HepG2 (cell line): Measurements from ENCODE around the gene PPM1G. TPM values are rescaled to one million over a fixed set of nuclear protein-coding genes. Genes with fewer than 3 reads are reported as not detected.

ENCODE experiments used
- ADNP ChIP-seq: sonication (generic); formaldehyde crosslinking; IDR thresholded peaks from 2 replicates; pipeline ENCODE4 v1.4.0; 2020; ENCODE audit warnings: missing genetic modification reagents
- AGO1 ChIP-seq: fragments of 200-400 bp; formaldehyde crosslinking; IDR thresholded peaks from 2 replicates; pipeline ENCODE4 v1.6.1; 2017; ENCODE audit warnings: mild to moderate bottlenecking, low read depth, low read length, moderate library complexity; ENCODE audit not compliant: poor library complexity, severe bottlenecking
- DNMT1 ChIP-seq: sonication (generic); formaldehyde crosslinking; IDR thresholded peaks from 2 replicates; pipeline ENCODE4 v1.5.1; 2020; ENCODE audit warnings: mild to moderate bottlenecking, missing genetic modification reagents
- ESRRA ChIP-seq: sonication (generic); formaldehyde crosslinking; IDR thresholded peaks from 2 replicates; pipeline ENCODE4 v1.5.1; 2020; ENCODE audit warnings: mild to moderate bottlenecking, low read depth, missing genetic modification reagents
- KLF16 ChIP-seq, 2 experiments: sonication (generic) in 1 of 2; formaldehyde crosslinking in 1 of 2; IDR thresholded peaks; 2 replicates each; pipeline versions ENCODE4 v1.6.1 to v1.8.0; 2016 to 2023; ENCODE audit warnings: missing genetic modification reagents in 2 of 2, missing compliant biosample characterization in 1 of 2
- MED13 ChIP-seq: sonication (generic); formaldehyde crosslinking; IDR thresholded peaks from 2 replicates; pipeline ENCODE4 v1.5.0; 2020; ENCODE audit warnings: missing genetic modification reagents
- MTA3 ChIP-seq: sonication (generic); formaldehyde crosslinking; IDR thresholded peaks from 2 replicates; pipeline ENCODE4 v1.4.0; 2020; ENCODE audit warnings: missing genetic modification reagents
- MTF1 ChIP-seq: sonication (generic); formaldehyde crosslinking; IDR thresholded peaks from 2 replicates; pipeline ENCODE4 v1.5.0; 2020; ENCODE audit warnings: missing genetic modification reagents
- ONECUT2 ChIP-seq: sonication (generic); formaldehyde crosslinking; IDR thresholded peaks from 2 replicates; pipeline ENCODE4 v1.4.0; 2020; ENCODE audit warnings: missing genetic modification reagents
- RXRB ChIP-seq: IDR thresholded peaks from 2 replicates; pipeline ENCODE4 v1.6.1; 2016; ENCODE audit warnings: borderline replicate concordance, missing genetic modification reagents, missing compliant biosample characterization
- TIGD3 ChIP-seq: sonication (generic); formaldehyde crosslinking; IDR thresholded peaks from 2 replicates; pipeline ENCODE4 v1.5.1; 2020; ENCODE audit warnings: mild to moderate bottlenecking, missing genetic modification reagents, borderline replicate concordance
- ZMAT3 ChIP-seq: sonication (generic); formaldehyde crosslinking; conservative IDR thresholded peaks from 2 replicates; pipeline ENCODE4 v1.7.0; 2021; ENCODE audit warnings: missing genetic modification reagents
- ZNF121 ChIP-seq: sonication (generic); formaldehyde crosslinking; IDR thresholded peaks from 2 replicates; pipeline ENCODE4 v1.5.0; 2020; ENCODE audit warnings: mild to moderate bottlenecking, missing genetic modification reagents
- ZNF205 ChIP-seq: IDR thresholded peaks from 2 replicates; pipeline ENCODE4 v1.6.1; 2018; ENCODE audit warnings: missing biosample characterization, missing genetic modification reagents
- ZNF484 ChIP-seq: sonication (generic); formaldehyde crosslinking; IDR thresholded peaks from 2 replicates; pipeline ENCODE4 v1.5.1; 2020; ENCODE audit warnings: mild to moderate bottlenecking, low read depth, missing genetic modification reagents, borderline replicate concordance
- ZNF788 ChIP-seq: sonication (generic); formaldehyde crosslinking; IDR thresholded peaks from 2 replicates; pipeline ENCODE4 v1.5.0; 2020; ENCODE audit warnings: mild to moderate bottlenecking, missing genetic modification reagents, borderline replicate concordance
- ZNF790 ChIP-seq: sonication (generic); formaldehyde crosslinking; IDR thresholded peaks from 2 replicates; pipeline ENCODE4 v1.8.0; 2022; ENCODE audit warnings: missing genetic modification reagents, mild to moderate bottlenecking, borderline replicate concordance
- polyA plus RNA-seq, 8 experiments: library from polyadenylated mRNA; depleted of rRNA in 3 of 8; stranded (reverse) in 7 of 8; unstranded in 1 of 8; fragments of >200 nt; fragmentation: Illumina TruSeq in 4 of 8; extraction: Trizol in 4 of 8; gene quantifications; 2 replicates each; pipeline versions ENCODE4 v1.2.1 to v1.2.3, GENCODE V29; 2011 to 2016; ENCODE audit warnings: low read depth in 4 of 8, missing spikeins in 1 of 8, mixed read lengths in 1 of 8; ENCODE audit not compliant: insufficient read depth in 1 of 8
- total RNA-seq, 5 experiments: library from RNA; depleted of rRNA; stranded (reverse); fragments of >200 nt; fragmentation: Illumina TruSeq; extraction: Trizol; gene quantifications; 2 replicates each; pipeline ENCODE4 v1.2.3, GENCODE V29; 2016; ENCODE audit warnings: low read depth in 1 of 5
- TF ChIP-seq, protein P1 (sequence below): sonication (generic); formaldehyde crosslinking; IDR thresholded peaks from 2 replicates; pipeline ENCODE4 v1.8.1; 2023; ENCODE audit warnings: mild to moderate bottlenecking, missing genetic modification reagents
- TF ChIP-seq, protein P2 (sequence below): sonication (generic); formaldehyde crosslinking; IDR thresholded peaks from 2 replicates; pipeline ENCODE4 v1.5.1; 2020; ENCODE audit warnings: missing genetic modification reagents, mild to moderate bottlenecking, borderline replicate concordance

Gene PPM1G
- total and polyA plus RNA-seq, 2 of the 13 experiments (the other 11 are each of a cell fraction or from before 2014, with no cell fraction given) = 58.2 to 213 TPM

DNA sequence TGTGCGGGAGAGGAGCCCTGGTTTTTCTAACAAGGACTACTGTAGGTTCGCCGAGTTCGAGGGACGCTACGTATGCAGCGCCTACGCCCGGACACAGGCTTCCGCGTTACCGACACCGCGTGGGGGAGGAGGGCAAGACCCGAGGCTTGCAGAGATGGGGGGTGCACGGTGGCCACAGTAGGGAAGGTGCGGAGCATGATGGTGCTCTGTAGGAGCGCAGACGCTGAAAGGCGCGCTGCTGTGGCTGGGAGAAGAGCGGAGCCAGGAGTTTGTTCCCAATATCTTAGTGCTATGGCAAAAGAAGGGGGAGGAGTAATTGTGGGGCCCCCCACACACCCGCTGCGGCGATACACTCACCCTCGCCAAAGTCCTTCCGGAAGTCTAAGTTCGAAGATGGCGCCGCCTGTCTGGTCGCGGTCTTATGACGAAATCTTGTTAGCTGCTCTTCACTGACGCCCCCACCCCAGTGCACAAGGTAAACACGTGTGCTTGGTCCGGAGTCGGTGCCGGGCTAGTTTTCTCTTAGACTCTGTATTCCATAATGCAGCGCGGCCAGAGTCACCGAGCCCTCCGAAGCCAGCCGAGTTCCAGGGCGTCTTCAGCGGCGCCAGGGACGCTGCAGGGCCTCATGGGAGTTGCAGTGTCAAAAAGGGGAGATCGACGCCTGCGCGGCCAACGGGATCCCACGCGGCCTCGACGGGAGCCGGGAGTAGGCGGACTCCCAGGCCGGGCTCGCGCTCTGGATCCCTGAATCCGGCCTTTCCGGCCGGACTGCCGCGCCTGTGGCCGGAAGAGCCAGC is 52.8 kb downstream of the PPM1G start, which contains the start of gene GTF3C2 (continued):
- no peak for TF ChIP-seq MTA3 (CRISPR knock-in tag)
- TF ChIP-seq MED13 (CRISPR knock-in tag) = peak; percentile 66
- no peak for TF ChIP-seq ZNF484 (CRISPR knock-in tag)
- TF ChIP-seq RXRB (CRISPR knock-in tag) = no peak; the same call in 1 of the 2 replicates
- TF ChIP-seq ZNF205 = peak; percentile 91
- TF ChIP-seq ZMAT3 (CRISPR knock-in tag) = peak; percentile 69
- TF ChIP-seq ZNF788 (CRISPR knock-in tag) = peak; percentile 82
- TF ChIP-seq AGO1 = peak; percentile 73
- peak in 1 of 2 experiments; percentile 91; a peak in 2 of 4 replicates for TF ChIP-seq KLF16 (CRISPR knock-in tag; IDR thresholded peaks at IDR 0.05)
- TF ChIP-seq ZNF121 (CRISPR knock-in tag) = no peak
- 0 out of 2 replicates have a peak, but pooled peaks have one; percentile 34 for TF ChIP-seq ONECUT2 (CRISPR knock-in tag)
- peak; percentile 88; the same call in 1 of the 2 replicates for TF ChIP-seq TIGD3 (CRISPR knock-in tag)
- TF ChIP-seq ZNF790 = peak; percentile 90
- TF ChIP-seq ESRRA (CRISPR knock-in tag) = peak; percentile 58
- TF ChIP-seq ADNP (CRISPR knock-in tag) = no peak
- TF ChIP-seq DNMT1 = no peak
- TF ChIP-seq, protein P1, sequence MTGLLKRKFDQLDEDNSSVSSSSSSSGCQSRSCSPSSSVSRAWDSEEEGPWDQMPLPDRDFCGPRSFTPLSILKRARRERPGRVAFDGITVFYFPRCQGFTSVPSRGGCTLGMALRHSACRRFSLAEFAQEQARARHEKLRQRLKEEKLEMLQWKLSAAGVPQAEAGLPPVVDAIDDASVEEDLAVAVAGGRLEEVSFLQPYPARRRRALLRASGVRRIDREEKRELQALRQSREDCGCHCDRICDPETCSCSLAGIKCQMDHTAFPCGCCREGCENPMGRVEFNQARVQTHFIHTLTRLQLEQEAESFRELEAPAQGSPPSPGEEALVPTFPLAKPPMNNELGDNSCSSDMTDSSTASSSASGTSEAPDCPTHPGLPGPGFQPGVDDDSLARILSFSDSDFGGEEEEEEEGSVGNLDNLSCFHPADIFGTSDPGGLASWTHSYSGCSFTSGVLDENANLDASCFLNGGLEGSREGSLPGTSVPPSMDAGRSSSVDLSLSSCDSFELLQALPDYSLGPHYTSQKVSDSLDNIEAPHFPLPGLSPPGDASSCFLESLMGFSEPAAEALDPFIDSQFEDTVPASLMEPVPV (CRISPR knock-in tag) = peak; percentile 97
- TF ChIP-seq MTF1 (CRISPR knock-in tag) = 0 out of 2 replicates have a peak, but pooled peaks have one; percentile 47
- TF ChIP-seq, protein P2, sequence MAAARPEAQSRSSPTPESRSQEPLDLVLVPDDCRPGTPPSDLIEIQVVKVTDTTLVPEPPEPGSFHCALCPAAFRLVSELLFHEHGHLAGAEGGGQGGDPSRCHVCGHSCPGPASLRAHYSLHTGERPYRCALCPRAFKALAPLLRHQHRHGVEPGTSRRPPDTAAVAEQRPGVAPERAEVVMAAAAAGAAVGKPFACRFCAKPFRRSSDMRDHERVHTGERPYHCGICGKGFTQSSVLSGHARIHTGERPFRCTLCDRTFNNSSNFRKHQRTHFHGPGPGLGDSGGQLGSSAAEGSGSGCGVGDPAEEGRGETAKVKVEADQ (CRISPR knock-in tag) = no peak
